ENCODE results near the gene POP7. TPM values are rescaled to one million over a fixed set of nuclear protein-coding genes. Genes with fewer than 3 reads are reported as not detected.
A peak's percentile ranks its signal among the peaks of the same experiment; 100 is the strongest.

The POP7 gene
- total RNA-seq, 2 donors from 2014 or later, result 19.6 to 21.0 TPM

- no peak for ATAC-seq (ENCODE audit: insufficient number of reproducible peaks, low FRiP score, low read depth)
- Histone ChIP-seq H3K27ac (peak overlapping the region; percentile 97 to 98), H3K9me3 (no peaks in the 10 kb centered on the region), H3K27me3 (replicated peaks; ENCODE audit: insufficient read depth) (no peaks in the 10 kb centered on the region), H3K4me3 (peak overlapping the region; percentile 92), H3K4me1 (ENCODE audit: control insufficient read depth in 1 of 2, low read depth in 2 of 2) (peaks cover 7 to 8% of the 10 kb centered on the region in 2 donors), H3K36me3 (peaks cover 30% of the 10 kb centered on the region)
- TF ChIP-seq CTCF (IDR thresholded peaks at IDR 0.05), result no peak
- no peak for DNase-seq (ENCODE audit: low spot score)
These were observed 31.4 kb upstream of the POP7 start for GRCh38 chr7:100674411-100675104.

- H3K4me1 ChIP-seq (ENCODE audit: control insufficient read depth in 1 of 2, low read depth in 2 of 2), result peaks cover 7 to 8% of the 10 kb centered on the region in 2 donors
These were observed 30.8 kb upstream of the POP7 start for GRCh38 chr7:100675105-100675451.

GRCh38 chr7:100675581-100676350 is 30.2 kb upstream of the POP7 start:
- Histone ChIP-seq H3K4me1 (ENCODE audit: control insufficient read depth in 1 of 2, low read depth in 2 of 2) (peaks cover 7 to 8% of the 10 kb centered on the region in 2 donors), H3K4me3 (peak overlapping the region; percentile 92), H3K36me3 (peaks cover 39% of the 10 kb centered on the region), H3K27ac (peak overlapping the region; percentile 97 to 98), H3K27me3 (replicated peaks; ENCODE audit: insufficient read depth) (no peaks in the 10 kb centered on the region), H3K9me3 (no peaks in the 10 kb centered on the region)
- ATAC-seq (ENCODE audit: insufficient number of reproducible peaks, low FRiP score, low read depth), result no peak
- DNase-seq (ENCODE audit: low spot score), result peak; percentile 67
- TF ChIP-seq CTCF (IDR thresholded peaks at IDR 0.05), result no peak

More at GRCh38 chr7:100675105-100675451, 30.8 kb upstream of the POP7 start:
- Histone ChIP-seq H3K4me3 (peak overlapping the region; percentile 92), H3K27ac (peak overlapping the region; percentile 97 to 98), H3K27me3 (replicated peaks; ENCODE audit: insufficient read depth) (no peaks in the 10 kb centered on the region), H3K36me3 (peaks cover 33% of the 10 kb centered on the region), H3K9me3 (no peaks in the 10 kb centered on the region)
- no peak for TF ChIP-seq CTCF (IDR thresholded peaks at IDR 0.05)
- DNase-seq (ENCODE audit: low spot score), result no peak
- ATAC-seq (ENCODE audit: insufficient number of reproducible peaks, low FRiP score, low read depth), result no peak

DNA sequence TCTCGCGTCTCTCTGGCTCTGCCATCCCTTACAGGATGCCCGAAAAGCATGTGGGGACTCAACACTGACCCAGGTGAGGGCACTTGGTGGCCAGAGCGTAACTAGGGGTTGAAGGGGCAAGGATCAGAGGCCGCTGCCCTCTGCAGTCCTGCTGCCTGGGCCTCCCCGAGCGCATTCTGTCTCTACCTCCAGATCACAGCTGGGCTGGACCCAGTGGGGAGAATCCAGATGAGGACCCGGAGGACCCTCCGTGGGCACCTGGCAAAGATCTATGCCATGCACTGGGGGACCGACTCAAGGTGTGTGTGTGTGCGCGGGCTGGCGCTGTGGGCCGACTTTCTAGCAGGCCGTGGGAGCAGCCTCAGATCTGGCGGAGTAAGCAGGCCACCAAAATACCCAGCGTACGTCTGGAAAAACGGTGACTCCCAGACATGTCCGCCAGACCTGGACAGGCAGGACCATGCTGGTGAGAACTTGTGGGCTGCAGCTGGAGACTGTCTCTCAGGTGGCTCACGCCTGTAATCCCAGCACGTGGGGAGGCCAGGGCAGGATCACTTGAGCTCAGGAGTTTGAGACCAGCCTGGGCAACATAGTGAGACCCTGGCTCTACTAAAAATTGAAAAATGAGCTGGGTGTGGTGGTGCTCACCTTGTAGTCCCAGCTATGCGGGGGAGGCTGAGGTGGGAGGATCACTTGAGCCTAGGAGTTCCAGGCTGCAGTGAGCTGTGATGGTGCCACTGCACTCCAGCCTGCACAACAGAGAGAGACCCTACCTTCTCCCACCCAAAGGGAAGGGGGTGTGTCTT is 29.2 kb upstream of the POP7 start:
- DNase-seq (ENCODE audit: low spot score), result no peak
- peak overlapping the region; percentile 92 for H3K4me3 ChIP-seq

More for the DNA sequence above, 29.2 kb upstream of the POP7 start:
- peaks cover 7 to 8% of the 10 kb centered on the region in 2 donors for H3K4me1 ChIP-seq (ENCODE audit: control insufficient read depth in 1 of 2, low read depth in 2 of 2)
- H3K27me3 ChIP-seq (replicated peaks; ENCODE audit: insufficient read depth), result no peaks in the 10 kb centered on the region
- H3K9me3 ChIP-seq, result no peaks in the 10 kb centered on the region
- H3K36me3 ChIP-seq, result peaks cover 44% of the 10 kb centered on the region
- H3K27ac ChIP-seq, result peak overlapping the region; percentile 97 to 98
- ATAC-seq (ENCODE audit: insufficient number of reproducible peaks, low FRiP score, low read depth), result no peak
- TF ChIP-seq CTCF (IDR thresholded peaks at IDR 0.05), result no peak
